AG08395 (cell line): ENCODE measurements around the gene MARCHF10.
"Not testable (repeated sequence)": the region's sequence is repeated elsewhere in the genome, so short reads cannot be mapped to it uniquely, and the experiment has no call there.

ENCODE experiments used
- DNase-seq: peaks from one replicate; pipeline ENCODE4 v3.0.0; 2012; ENCODE audit warnings: mixed read lengths, low spot score

The MARCHF10 gene

DNA sequence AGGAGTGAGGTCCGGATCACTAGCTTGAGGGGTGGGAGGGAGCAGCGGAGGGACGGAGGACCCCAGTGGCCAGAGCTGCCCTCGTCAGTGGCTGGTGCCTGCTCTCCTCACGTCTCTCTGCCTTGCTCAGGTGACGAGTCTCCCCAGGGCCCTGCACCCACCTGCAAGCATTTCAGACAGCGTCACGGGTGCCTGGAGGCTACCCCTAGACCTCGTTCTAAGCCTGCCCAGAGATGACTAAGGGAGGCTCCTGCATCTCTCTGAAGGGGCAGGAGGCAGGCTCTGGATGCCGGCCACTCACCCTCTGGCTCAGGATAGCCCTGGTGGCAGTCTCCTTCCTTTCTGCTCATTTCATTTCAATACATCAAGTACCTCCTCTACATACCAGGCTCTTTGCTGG, 111.9 kb downstream of the MARCHF10 start:
- peak; percentile 58 for DNase-seq

DNA sequence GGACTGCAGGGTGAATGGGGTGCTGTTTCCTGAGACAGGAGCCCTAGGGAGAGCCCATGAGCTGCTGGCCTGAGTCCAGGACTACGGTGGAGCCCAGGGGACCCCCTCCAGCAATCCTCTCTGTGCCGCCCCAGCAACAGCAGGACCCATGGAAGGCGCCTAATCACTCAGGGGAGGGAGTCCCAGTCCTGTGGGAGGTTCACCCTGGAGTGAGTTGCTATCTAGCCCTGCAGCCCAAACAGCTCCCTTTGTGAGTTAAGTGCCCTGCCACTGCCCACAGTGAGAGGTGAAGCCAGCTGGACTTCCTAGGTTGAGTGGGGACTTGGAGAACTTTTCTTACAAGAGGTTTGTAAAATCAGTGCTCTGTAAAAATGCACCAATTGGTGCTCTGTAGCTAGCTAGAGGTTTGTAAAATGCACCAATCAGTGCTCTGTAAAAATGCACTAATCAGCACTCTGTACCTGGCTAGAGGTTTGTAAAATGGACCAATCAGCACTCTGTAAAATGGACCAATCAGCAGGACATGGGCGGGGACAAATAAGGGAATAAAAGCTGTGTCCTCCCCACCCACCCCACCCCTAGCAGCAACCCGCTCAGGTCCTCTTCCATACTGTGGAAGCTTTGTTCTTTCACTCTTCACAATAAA, 112.9 kb downstream of the MARCHF10 start:
- DNase-seq = not testable (repeated sequence)

DNA sequence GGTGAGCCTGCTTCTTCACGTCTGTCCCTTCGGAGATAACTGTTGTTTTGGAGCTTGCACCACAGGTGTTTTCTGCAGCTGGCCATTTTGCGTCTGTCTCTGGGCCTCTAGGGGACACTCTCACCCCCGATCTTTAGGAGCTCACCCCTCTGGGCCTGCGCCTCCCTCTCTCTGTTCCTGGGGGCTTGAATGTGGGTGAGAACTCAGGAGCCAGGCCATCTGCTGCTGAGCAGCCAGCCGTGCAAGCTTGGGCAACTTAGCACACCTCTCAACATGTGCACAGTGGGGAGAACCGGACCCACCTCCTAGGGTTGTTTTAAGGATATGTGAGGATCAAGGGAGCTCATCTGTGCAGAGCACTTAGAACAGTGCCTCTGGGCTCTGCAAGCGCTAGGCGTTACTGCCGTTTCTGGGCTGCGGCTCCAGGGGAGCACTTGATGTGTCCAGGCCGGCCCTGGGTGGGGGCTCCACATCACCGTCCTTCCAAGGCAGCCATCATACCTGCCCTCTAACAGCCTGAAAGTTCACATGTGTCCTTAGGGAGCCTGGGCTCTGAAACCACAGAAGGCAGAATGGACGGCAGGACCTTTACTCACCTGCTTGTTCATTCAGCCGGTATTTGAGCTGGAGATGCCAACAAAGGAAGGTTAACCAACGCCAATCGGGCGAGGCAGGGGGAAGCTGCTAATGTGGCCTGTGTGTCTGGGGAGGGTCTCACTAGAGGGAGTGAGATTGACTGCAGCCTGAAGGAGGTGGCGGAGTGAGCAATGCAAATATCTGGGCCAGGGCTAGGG, 114.3 kb downstream of the MARCHF10 start:
- no peak for DNase-seq

DNA sequence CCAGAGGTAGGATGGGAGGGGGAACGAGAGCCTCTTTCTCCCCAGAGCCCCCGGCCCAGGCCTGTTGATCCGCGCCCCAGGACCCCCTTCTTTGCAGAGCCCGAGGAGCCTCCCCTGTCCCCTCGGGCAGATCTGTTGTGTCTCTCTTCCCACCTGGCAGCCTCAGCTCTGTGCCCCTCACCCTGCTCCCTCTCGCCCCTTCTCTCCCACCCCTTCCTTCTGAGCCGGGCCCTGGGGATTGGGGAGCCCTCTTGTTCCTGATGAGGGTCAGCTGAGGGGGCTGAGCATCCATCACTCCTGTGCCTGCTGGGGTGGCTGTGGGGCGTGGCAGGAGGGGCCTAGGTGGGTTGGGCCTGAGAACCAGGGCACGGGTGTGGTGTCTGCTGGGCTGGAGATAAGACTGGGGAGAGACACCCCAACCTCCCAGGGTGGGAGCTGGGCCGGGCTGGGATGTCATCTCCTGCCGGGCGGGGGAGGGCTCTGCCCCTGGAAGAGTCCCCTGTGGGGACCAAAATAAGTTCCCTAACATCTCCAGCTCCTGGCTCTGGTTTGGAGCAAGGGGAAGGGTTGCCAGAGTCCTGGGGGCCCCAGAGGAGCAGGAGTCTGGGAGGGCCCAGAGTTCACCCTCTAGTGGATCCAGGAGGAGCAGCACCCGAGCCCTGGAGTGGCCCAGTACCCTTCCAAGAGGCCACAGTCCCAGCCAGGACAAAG, 115.2 kb downstream of the MARCHF10 start:
- peak; percentile 54 for DNase-seq

DNA sequence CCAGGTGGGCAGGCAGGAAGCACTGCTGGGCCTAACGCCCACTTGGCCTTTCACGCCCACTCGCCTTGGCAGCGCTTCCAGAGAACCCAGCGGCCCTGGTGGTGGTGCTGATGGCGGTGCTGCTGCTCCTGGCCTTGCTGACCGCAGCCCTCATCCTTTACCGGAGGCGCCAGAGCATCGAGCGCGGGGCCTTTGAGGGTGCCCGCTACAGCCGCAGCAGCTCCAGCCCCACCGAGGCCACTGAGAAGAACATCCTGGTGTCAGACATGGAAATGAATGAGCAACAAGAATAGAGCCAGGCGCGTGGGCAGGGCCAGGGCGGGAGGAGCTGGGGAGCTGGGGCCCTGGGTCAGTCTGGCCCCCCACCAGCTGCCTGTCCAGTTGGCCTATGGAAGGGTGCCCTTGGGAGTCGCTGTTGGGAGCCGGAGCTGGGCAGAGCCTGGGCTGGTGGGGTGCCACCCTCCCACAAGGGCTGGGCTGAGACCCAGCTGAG, 115.9 kb downstream of the MARCHF10 start:
- DNase-seq = no peak

DNA sequence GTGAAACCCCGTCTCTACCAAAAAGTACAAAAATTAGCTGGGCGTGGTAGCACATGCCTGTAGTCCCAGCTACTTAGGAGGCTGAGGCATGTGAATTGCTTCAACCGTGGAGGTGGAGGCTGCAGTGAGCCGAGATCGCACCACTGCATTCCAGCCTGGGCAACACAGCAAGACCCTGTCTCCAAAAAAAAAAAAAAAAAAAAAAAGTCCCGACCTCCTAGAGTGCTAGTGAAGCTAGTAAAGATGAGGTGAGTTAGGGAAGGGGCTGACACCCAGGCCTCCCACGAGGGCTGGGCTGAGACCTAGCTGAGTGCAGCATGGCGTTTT, 116.6 kb downstream of the MARCHF10 start:
- not testable (repeated sequence) for DNase-seq

DNA sequence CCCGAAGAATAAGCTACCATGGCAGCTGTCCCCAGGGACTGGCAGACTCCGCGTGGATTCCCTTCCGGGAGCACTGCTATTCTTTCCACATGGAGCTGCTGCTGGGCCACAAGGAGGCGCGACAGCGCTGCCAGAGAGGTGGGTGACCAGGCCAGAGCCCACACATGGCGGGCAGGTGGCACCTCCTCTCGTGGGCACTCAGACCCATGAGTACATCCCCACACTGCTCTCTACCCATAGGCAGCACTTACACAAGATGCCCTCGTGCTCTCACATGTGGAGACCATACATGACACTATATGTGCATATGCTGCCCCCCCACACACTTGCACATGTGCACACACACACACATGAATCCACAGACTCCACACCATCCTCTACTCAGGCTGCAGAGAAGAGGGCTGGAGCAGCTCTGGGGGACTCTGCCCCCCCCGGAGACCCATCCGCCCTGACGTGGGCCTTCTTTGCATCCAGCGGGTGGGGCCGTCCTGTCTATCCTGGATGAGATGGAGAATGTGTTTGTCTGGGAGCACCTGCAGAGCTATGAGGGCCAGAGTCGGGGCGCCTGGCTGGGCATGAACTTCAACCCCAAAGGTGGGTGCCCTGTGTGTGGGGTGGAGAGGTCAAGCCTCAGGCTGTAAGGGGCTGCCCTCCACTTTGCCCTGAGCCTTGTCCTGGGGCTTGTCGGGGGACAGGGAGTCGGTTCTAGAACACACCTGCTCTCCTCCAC, 117.8 kb downstream of the MARCHF10 start:
- DNase-seq = no peak

DNA sequence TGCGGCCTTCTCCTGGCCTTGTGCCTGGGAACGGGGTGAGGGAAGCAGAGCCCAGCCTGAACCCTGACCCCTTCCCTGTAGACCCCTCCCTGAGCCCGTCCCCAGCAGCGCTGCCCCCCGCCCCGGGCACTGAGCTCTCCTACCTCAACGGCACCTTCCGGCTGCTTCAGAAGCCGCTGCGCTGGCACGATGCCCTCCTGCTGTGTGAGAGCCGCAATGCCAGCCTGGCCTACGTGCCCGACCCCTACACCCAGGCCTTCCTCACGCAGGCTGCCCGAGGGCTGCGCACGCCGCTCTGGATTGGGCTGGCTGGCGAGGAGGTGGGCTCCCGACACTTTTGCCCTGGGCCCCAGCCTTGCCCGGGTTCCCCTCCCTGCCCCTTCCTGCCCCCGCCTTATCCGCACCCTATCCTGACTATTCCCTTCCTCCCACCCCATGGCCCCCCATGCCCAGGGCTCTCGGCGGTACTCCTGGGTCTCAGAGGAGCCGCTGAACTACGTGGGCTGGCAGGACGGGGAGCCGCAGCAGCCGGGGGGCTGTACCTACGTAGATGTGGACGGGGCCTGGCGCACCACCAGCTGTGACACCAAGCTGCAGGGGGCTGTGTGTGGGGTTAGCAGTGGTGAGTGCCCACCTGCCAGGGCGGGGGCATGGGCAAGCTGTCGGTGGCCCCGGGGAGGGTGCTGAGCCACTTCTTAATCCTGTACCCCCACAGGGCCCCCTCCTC, 118.5 kb downstream of the MARCHF10 start:
- no peak for DNase-seq

DNA sequence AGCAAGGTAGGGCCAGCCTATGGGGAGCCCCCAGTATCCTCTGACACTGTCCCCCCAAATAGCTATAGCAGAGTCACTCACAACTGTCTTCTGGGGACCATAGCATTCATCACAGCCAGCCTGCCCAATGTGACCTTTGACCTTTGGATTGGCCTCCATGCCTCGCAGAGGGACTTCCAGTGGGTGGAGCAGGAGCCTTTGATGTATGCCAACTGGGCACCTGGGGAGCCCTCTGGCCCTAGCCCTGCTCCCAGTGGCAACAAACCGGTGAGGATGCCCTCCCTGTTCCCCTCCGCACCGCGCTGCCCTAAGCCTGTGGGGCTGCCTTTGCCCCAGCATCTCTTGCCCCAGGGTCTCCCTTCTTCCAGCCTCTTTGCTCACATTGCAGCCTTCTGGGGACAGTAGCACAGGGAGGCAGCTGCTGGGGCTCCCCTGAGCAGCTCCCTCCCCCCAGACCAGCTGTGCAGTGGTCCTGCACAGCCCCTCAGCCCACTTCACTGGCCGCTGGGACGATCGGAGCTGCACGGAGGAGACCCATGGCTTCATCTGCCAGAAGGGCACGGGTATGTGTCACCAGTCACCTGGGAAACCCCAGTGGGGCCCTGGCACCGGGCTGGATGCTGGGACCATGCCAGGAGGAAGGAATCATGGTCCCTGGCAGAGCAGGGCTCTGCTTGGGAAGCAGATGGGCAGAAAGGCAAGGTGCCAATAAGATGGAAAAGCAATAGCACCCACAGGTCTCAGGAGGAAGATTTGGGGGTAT, 119.5 kb downstream of the MARCHF10 start:
- DNase-seq = no peak

DNA sequence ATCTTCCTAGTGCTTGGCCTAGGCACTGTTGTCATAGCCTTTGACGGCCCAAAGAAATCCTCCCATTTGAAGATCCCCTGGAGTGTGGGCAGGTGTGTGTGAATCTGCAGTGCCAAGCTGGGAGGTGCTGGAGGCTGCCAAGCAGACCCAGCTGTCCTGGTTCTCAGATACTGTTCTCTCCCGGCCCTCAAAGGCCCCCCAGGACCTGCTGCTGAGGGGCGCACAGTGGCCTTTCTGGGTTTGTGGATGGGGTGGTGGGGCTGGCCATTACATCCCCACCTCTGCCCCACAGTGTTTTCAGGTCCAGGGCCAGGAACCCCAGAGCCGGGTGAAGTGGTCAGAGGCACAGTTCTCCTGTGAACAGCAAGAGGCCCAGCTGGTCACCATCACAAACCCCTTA, 120.1 kb downstream of the MARCHF10 start:
- no peak for DNase-seq

DNA sequence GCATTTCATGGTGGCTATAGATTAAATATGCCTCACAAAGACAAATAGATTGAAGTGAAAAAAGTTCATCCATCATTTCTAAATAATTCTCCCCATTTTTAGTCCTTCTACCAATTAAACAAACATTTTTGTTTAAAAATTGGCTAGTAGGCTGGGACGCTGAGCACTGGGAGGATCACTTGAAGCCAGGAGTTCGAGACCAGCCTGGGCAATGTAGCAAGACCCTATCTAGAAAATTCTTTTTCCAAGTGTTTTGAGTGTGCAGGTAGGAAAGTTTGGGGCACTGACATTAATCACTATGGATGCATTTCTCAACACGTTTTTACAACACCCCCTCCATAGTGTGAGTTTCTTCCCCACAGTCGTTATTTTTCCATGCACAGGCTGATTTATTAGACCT, 123.9 kb downstream of the MARCHF10 start:
- DNase-seq = no peak

DNA sequence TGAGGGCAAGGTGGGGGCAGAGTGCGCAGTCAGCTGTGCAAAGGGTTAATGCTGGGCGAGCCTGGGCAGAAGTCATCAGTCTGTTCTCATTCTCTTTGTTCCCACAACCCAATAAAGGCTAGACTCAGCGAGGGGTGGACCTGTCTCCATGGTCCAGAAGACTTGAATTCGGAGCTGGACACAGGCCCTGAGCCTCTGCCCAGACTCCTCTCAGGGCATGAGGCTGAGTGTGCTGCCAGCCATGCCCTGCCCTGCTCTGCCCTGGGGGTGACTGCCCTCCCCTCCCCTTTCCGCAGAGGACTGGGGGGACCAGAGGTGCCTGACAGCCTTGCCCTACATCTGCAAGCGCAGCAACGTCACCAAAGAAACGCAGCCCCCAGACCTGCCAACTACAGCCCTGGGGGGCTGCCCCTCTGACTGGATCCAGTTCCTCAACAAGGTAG, 126.2 kb downstream of the MARCHF10 start:
- no peak for DNase-seq

DNA sequence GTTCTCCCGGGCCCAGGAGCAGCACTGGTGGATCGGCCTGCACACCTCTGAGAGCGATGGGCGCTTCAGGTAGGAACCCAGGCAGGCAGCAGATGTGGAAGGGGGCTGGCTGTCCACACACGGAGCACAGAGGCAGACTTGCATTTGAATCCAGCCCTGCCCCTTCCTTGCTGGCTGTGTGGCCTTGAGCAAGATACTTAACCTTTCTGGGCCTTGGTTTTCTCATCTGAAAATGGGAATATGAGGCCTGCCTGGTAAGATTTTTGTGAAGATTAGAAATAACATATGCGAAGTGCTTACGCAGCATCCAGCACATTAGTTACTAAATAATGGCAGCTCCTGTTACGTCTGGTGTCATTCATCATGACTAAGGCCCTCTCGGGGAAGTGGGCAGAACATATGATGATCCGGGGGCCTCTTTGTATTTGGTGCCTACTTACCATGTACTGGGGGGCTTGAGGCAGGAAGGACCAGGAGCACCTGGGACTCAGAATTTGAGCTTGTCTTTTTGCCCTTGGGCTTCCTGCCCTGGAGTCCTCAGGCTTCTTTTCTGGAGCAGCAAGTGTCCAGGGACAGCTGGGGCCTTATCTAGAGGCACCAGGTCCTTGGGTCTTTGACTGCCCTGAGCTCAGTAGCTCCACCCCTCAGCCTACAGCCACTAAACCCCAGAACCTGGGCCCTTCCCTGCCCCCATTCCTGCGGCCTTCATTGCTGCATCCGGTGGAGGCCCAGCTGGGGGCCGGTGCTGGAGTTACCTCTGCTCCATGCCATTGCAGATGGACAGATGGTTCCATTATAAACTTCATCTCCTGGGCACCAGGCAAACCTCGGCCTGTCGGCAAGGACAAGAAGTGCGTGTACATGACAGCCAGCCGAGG, 126.8 kb downstream of the MARCHF10 start:
- no peak for DNase-seq

DNA sequence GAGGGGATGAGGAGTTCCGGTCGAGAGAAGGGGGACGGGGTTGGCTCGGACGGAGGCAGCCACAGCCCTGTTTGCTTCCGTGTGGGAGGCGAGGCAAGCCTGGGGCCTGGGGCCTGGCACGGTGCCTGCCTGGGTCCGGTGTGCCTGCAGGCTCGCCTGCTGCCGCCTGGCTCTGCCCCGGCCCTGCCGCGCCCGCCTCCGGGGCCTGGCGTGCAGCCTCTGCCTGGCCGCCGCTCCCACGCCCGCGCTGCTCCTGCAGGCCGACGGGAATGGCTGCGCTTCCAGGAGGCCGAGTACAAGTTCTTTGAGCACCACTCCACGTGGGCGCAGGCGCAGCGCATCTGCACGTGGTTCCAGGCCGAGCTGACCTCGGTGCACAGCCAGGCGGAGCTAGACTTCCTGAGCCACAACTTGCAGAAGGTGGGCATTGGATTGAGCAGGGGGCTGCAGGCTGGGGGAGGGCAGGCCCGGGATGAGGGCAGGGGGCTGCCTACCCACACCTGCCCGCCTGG, 127.5 kb downstream of the MARCHF10 start:
- no peak for DNase-seq

DNA sequence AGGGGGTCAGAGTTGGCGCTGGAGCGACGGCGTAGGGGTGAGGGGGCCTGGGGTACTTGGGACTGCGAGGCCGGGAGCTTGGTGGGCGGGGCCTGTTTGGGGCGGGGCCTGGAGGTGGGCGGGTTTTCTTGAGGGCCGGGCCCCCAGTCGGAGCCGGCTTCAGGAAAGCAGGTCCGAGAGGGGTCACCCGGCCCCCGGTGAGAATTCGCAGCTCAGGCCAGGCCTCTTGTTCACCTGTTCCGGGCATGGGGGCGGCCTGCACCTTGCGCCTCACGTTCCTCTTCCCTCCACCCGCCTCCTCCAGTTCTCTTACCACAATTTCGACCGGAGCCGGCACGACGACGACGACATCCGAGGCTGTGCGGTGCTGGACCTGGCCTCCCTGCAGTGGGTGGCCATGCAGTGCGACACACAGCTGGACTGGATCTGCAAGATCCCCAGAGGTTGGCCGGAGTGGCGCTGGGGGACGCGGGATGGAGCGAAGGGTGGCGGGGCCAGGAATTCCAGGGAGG, 128.2 kb downstream of the MARCHF10 start:
- DNase-seq = no peak

DNA sequence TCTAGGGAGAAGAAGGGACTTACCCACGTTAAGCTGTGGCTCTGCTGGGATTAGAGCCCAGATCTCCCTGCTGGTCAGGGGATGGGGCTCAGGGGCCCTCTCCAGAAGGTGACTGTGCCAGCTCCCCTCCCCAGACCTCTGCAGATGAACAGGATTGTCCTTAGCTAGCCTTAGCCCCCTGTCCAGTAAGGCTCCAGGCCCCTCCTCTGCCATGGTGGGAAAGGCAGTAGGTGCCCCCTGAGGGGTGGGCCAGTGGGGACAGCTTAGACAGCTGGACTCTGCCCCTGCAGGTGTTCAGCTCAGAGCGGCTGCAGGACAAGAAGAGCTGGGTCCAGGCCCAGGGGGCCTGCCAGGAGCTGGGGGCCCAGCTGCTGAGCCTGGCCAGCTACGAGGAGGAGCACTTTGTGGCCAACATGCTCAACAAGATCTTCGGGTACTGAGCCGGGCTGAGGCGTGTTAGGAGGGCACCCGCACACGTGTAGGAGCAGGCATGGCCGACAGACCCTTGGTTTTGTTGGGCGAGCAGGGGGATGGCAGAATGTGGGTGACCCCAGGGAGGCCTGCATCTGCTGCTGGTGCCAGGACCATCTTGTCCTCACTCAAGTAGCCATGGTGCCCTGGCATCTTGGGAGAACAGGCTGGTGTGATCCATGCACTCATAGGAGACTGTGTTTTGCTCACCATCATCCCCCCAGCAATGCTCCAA, 129.7 kb downstream of the MARCHF10 start:
- DNase-seq = no peak

DNA sequence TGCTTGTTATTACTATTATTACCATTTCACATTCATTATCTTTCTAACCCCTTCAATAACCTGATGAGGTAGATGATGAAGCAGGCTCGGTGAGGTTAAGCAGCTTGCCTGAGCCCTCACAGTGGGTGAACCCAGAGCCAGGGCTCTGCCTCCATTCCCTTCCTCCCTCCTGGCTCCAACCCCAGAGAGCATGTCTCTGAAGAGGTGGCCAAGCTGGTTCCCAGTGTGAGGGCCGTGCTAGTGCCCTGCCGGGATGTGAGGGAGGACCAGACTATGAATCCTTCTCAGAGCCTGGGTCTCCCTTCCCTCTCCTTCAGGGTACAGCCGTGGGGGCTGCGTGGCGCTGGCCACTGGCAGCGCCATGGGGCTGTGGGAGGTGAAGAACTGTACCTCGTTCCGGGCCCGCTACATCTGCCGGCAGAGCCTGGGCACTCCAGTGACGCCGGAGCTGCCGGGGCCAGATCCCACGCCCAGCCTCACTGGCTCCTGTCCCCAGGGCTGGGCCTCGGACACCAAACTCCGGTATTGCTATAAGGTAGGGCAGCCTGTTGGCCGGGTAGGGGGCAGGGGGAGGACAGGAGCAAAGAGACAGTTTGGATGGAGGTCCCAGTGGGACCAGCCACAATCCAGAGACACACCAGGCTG, 131.0 kb downstream of the MARCHF10 start:
- no peak for DNase-seq
